Transverse colon (tissue), 4 donors: ENCODE data around the gene ACIN1. TPM values are rescaled to one million over a fixed set of nuclear protein-coding genes. Genes with fewer than 3 reads are reported as not detected.

Experiments
- DNase-seq: peaks from one replicate; pipeline ENCODE4 v3.0.0-alpha.2; 2019
- H3K27ac ChIP-seq, 4 donors: fragments of 200-600 bp; sonication (generic); 2 replicates each; pipeline ENCODE4 v1.5.1; 2016 to 2018; ENCODE audit warnings: inconsistent platforms in 4 of 4
- H3K27me3 ChIP-seq: fragments of 200-600 bp; sonication (generic); 2 replicates; pipeline ENCODE4 v1.5.1; 2017; ENCODE audit warnings: inconsistent platforms
- H3K36me3 ChIP-seq, 4 donors: fragments of 200-600 bp; sonication (generic); 2 replicates each; pipeline ENCODE4 v1.5.1; 2017 to 2019; ENCODE audit warnings: inconsistent platforms in 4 of 4
- H3K4me1 ChIP-seq, 4 donors: fragments of 200-600 bp; sonication (generic); 2 replicates each; pipeline ENCODE4 v1.5.1; 2017 to 2020; ENCODE audit warnings: inconsistent platforms in 4 of 4
- H3K4me3 ChIP-seq, 4 donors: fragments of 200-600 bp; sonication (generic); 1 replicate in 1 of 4; 2 replicates in 3 of 4; pipeline versions ENCODE4 v1.5.1 to v1.6.1; 2017 to 2019; ENCODE audit warnings: inconsistent platforms in 4 of 4
- H3K9me3 ChIP-seq, 2 donors: fragments of 200-600 bp; sonication (generic); 2 replicates each; pipeline ENCODE4 v1.5.1; 2017 to 2019; ENCODE audit warnings: inconsistent platforms in 2 of 2
- CTCF ChIP-seq, 5 experiments: fragments of 200-600 bp in 3 of 5; fragments of 450-650 bp in 2 of 5; sonication (generic) in 3 of 5; IDR thresholded peaks; 1 replicate in 2 of 5; 2 replicates in 3 of 5; pipeline ENCODE4 v1.5.1; 2016 to 2017; ENCODE audit warnings: antibody characterized with exemption in 5 of 5, inconsistent platforms in 3 of 5, mild to moderate bottlenecking in 2 of 5, moderate library complexity in 1 of 5
- EP300 ChIP-seq: sonication (generic); formaldehyde crosslinking; IDR thresholded peaks from one replicate; pipeline ENCODE4 v1.6.1; 2017; ENCODE audit warnings: antibody characterized with exemption, low read depth
- POLR2A ChIP-seq: fragments of 450-650 bp; IDR thresholded peaks from one replicate; pipeline ENCODE4 v1.6.1; 2016; ENCODE audit warnings: antibody characterized with exemption, mild to moderate bottlenecking, moderate library complexity
- POLR2AphosphoS5 ChIP-seq, 3 donors: sonication (generic); formaldehyde crosslinking; IDR thresholded peaks; one replicate each; pipeline ENCODE4 v1.6.1; 2016; ENCODE audit warnings: antibody characterized with exemption in 3 of 3
- WGBS, 2 donors: methylation state at CpG; one replicate each; pipeline ENCODE4 v1.1.5; 2018; ENCODE audit warnings: low coverage in 1 of 2; 5-methylcytosine and 5-hydroxymethylcytosine counted together
- in situ Hi-C, 4 donors: fragments of 200-750 bp; cut with MboI; loops; one replicate each; pipeline versions ENCODE4 v1.15.0 to v1.15.1; 2017; ENCODE audit warnings: low sequenced_read_pairs in 3 of 4, low pct_ligation_motif_present in 1 of 4, low pct_unique_long_range_greater_than_20kb in 1 of 4
- intact Hi-C: fragments of 100-400 bp; cut with DNase I; formaldehyde crosslinking; loops from one replicate; pipeline ENCODE4 v1.15.1; 2023; ENCODE audit warnings: low total_unique reads
- total RNA-seq, 4 donors: library from RNA; depleted of rRNA; stranded (reverse); fragments of >200 nt; gene quantifications; one replicate each; pipeline ENCODE4 v1.1.0, GENCODE V29; 2016

The ACIN1 gene
- total RNA-seq: 100 to 1,000 TPM; 137 to 303 (median 222) TPM

GRCh38 chr14:23094666-23095195 lies at the start of gene ACIN1:
Gene ACIN1, minus strand, starts transcription at chr14:23095136. Its CDS starts 24 bp downstream, at chr14:23095112.
- DNase-seq: no peak
- 2% methylated on average over 26 to 38 of the region's 55 CpGs for WGBS, 2 donors
- no peaks in the 10 kb centered on the region for H3K9me3 ChIP-seq
- in situ Hi-C loops (no loop called here), intact Hi-C loops (no loop called here)
- H3K4me1 ChIP-seq: peaks cover 22 to 39% (median 26%) of the 10 kb centered on the region in 4 donors
- H3K36me3 ChIP-seq: peaks cover 0 to 37% (median 12%) of the 10 kb centered on the region in 4 donors
- peak within 1 kb of the TSS; percentile 65 to 93 (median 84) for H3K4me3 ChIP-seq
- H3K27me3 ChIP-seq: no peaks in the 10 kb centered on the region
- H3K27ac ChIP-seq: peak within 1 kb of the TSS; percentile 94 to 100 (median 98)
- TF ChIP-seq POLR2AphosphoS5 (IDR thresholded peaks at IDR 0.05) (peak; percentile 24 to 87 (median 65)), CTCF (IDR thresholded peaks at IDR 0.05) (no peak), POLR2A (peak; percentile 66)

DNA sequence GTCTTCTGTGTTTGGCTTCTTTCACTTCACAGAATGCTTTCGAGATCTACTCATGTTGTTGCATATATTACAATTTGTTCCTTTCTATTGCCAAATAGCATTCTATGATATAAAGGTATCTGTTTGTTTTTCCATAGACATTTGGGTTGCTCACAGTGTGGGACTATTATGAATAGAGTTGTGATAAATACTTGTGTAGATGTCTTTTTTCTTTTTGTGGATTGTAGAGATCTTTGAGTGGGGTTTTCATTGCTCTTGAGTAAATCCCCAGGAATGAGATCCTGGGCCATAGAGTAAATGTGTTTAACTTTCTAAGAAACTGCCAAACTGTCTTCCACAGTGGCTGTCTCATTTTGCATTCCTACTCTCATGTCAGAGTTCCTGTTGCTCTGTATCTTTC lies 49.0 kb upstream of the ACIN1 start:
- no peak overlapping the region for H3K4me3 ChIP-seq
- no peaks in the 10 kb centered on the region for H3K9me3 ChIP-seq
- H3K36me3 ChIP-seq: no peaks in the 10 kb centered on the region
- intact Hi-C loops: no loop called here
- DNase-seq: no peak
- peaks cover 0 to 7% (median 0%) of the 10 kb centered on the region in 4 donors for H3K4me1 ChIP-seq
- H3K27me3 ChIP-seq: no peaks in the 10 kb centered on the region
- H3K27ac ChIP-seq: no peak overlapping the region
- in situ Hi-C loops: no loop called here
- TF ChIP-seq EP300 (no peak), POLR2A (no peak), CTCF (IDR thresholded peaks at IDR 0.05) (no peak), POLR2AphosphoS5 (IDR thresholded peaks at IDR 0.05) (no peak)
- 74 to 89% methylated on average over 1 of the region's 1 CpG for WGBS, 2 donors

- TF ChIP-seq CTCF (IDR thresholded peaks at IDR 0.05) (no peak), EP300 (no peak), POLR2A (no peak), POLR2AphosphoS5 (IDR thresholded peaks at IDR 0.05) (no peak)
- 74% methylated on average over 4 of the region's 4 CpGs; no CpG with 5 or more reads in 1 of the 2 donors for WGBS, 2 donors
- in situ Hi-C loops: no loop called here
- peaks cover 0 to 7% (median 0%) of the 10 kb centered on the region in 4 donors for H3K4me1 ChIP-seq
- no peaks in the 10 kb centered on the region for H3K27me3 ChIP-seq
- DNase-seq: no peak
- no peaks in the 10 kb centered on the region for H3K36me3 ChIP-seq
- no peak overlapping the region for H3K4me3 ChIP-seq
- intact Hi-C loops: no loop called here
- no peaks in the 10 kb centered on the region for H3K9me3 ChIP-seq
- H3K27ac ChIP-seq: peak overlapping the region in 2 of 4 donors; percentile 14 to 24
Observed at GRCh38 chr14:23142826-23143225, 47.9 kb upstream of the ACIN1 start.

- WGBS, 2 donors: 71 to 78% methylated on average over 3 to 7 of the region's 7 CpGs
- no peaks in the 10 kb centered on the region for H3K9me3 ChIP-seq
Observed at GRCh38 chr14:23141706-23142444, 46.9 kb upstream of the ACIN1 start.

More at GRCh38 chr14:23141706-23142444, 46.9 kb upstream of the ACIN1 start:
- Histone ChIP-seq H3K36me3 (no peaks in the 10 kb centered on the region), H3K4me1 (peaks cover 0 to 7% (median 0%) of the 10 kb centered on the region in 4 donors), H3K27me3 (no peaks in the 10 kb centered on the region), H3K27ac (peak overlapping the region in 3 of 4 donors; percentile 4 to 24 (median 12)), H3K4me3 (no peak overlapping the region)
- intact Hi-C loops (no loop called here), in situ Hi-C loops (no loop called here)
- TF ChIP-seq EP300 (peak; percentile 30), POLR2A (no peak), CTCF (IDR thresholded peaks at IDR 0.05) (no peak), POLR2AphosphoS5 (IDR thresholded peaks at IDR 0.05) (peak in 2 of 3 donors; percentile 50 to 52)
- peak; percentile 26 for DNase-seq
